Femur (tissue), 1 donor: ENCODE results near the gene HSPB2.
"Not testable (repeated sequence)": the region's sequence is repeated elsewhere in the genome, so short reads cannot be mapped to it uniquely, and the experiment has no call there.

Source experiments
- DNase-seq: peaks from one replicate; pipeline ENCODE4 v3.0.0-alpha.2; 2017

HSPB2 gene

DNA sequence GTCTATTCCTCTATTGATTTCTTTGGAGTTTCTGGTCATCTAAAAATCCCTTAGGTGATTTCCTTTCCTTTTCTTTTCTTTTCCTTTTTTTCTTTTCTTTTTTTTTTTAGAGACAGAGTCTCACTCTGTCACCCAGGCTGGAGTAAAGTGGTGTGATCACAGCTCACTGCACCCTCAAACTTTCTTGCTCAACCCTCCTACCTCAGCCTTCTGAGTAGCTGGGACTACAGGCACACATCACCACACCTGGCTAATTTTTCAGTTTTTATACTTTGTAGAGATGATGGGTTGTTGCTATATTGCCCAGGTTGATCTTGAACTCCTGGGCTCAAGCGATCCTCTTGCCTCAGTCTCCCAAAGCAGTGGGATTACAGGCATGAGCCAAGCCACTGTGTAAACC lies 4.2 kb downstream of the HSPB2 start:
- no peak for DNase-seq

DNA sequence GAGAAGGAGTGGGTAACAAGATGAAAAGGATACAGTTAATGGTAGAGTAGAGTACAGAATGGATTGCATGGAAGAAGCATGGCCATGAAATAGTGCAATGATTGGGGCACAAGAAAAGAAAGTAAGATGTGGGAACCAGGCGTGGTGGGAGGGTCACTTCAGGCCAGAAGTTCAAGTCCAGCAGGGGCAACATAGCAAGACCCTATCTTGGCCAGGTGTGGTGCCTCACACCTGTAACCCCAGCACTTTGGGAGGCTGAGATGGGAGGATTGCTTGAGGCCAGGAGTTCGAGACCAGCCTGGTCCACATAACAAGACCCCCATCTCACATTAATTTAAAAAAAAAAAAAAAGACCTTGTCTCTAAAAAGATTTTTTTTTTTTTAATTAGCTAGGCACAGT lies 4.8 kb downstream of the HSPB2 start:
- no peak for DNase-seq

DNA sequence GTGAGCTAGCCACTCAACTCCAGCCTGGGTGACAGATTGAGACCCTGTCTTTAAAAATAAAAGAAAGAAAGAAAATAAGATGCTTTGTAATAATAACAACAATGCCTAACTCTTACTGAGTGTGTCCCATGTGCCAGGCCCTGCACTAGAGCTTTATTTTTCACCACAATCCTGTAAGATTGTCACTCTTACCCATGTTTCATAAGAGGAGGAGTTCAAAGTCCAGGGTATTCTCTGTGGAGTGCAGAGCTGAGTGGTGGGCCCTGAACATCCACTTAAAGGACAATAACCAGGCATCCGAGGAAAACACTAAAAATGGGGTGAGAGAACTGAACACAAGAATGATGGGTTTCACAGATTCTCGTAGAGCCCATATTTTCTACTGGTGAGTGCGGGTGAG lies 5.3 kb downstream of the HSPB2 start:
- no peak for DNase-seq

DNA sequence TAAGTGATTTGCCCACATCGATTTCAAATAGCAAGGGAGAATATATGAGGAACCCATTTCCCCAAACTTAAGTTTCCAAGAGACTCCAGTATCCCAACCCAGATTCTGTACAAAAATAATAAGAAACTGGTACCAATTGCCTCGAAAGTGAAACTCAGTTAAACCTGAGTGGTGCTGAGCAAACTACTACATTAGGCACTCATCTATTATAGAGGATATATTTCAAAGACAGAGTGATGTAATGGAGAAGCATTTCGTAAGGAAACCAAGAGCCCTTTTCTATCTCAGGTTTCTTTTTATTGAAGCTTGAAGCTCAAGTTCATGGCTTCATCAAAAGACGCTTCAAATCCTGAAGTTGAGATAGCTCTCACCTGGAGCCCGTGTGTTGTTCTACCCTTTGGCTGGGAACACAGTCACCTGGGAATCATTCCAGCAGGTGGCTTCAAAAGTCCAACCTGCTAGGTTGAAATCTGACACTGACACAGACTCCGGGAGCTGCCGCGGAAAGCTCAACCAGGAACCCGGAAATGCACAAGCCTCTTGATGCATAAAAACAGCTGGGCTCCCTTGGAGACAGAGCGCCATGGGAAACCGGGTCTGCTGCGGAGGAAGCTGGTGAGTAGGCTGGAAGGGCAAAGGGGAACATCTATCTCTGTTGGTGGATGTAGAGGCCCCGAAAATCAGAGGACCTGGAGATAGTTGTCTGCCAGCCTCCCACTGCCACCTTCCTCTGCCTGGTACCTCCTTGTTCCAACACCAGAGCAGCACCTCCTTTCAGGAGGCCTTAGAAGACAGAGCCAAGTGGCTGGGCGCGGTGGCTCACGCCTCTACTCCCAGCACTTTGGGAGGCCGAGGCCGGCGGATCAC lies 6.1 kb downstream of the HSPB2 start, which contains the start of gene C11orf52:
Gene C11orf52 (plus strand): TSS at position 524 of the 867 bp plus-strand sequence. CDS start 60 bp downstream, at position 584.
- DNase-seq: peak; percentile 64

- DNase-seq: no peak
Measured at GRCh38 chr11:111920908-111921307, 8.4 kb downstream of the HSPB2 start.

- DNase-seq: no peak
Measured at GRCh38 chr11:111921541-111922230, 9.2 kb downstream of the HSPB2 start.

DNA sequence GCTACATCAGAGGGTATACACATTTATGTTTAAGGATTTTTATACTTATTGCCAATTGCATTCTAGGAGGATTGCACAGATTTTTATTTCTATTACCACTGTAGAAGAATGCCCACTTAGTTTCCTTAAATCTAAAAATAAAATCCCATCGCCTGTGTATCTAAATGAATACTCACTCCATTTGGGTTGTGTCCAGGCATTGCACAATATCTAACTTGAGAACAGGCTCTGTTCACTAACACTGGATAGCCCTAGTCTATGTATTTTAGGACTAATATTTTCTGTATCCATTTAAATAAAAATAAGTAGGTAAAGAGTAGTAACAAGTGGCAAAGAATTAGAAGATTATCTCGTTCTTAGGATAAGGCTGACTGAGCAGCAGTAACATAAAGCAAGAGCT lies 10.3 kb downstream of the HSPB2 start:
- no peak for DNase-seq

- DNase-seq: no peak
Measured at GRCh38 chr11:111923351-111923788, 10.8 kb downstream of the HSPB2 start.

GRCh38 chr11:111923951-111924350 lies 11.4 kb downstream of the HSPB2 start:
- DNase-seq: no peak

- no peak for DNase-seq
Measured at GRCh38 chr11:111925953-111926352, 13.4 kb downstream of the HSPB2 start.

GRCh38 chr11:111926505-111927391 lies 14.2 kb downstream of the HSPB2 start:
- peak; percentile 99 for DNase-seq

DNA sequence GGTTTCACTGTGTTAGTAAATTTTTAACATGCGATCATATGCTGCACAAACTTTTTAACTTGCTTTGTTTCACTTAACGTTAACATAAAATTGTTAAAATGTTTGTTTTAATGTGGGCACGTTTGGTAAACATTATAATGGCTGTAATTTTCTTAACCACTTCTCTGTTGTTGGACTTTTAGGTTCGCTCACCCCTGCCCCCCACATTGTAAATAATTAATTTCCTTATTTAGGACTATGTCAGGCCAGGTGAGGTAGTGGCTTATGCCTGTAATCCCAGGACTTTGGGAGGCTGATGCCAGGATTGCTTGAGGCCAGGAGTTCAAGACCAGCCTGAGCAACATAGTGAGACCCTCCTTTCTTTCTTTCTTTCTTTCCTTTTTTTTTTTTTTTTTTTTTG lies 17.9 kb downstream of the HSPB2 start:
- DNase-seq: no peak

DNA sequence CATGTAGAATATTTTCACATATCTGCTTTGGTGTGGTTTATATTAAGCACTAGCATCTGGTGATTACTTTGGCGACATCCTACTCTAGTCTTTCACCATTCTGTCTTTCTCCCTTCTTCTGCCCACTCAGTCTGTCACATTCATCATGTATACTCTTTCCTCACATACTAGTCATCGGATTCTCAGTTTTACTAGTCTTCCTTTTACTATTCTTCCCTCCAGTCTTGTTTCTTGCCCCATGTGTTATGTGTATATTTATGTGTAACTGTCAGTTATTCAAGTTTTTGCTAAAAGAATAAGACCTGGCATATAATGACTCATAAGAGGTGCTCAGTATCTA lies 20.0 kb downstream of the HSPB2 start:
- DNase-seq: no peak

GRCh38 chr11:111933176-111933575 lies 20.6 kb downstream of the HSPB2 start:
- not testable (repeated sequence) for DNase-seq

- DNase-seq: no peak
Measured at GRCh38 chr11:111933872-111934271, 21.3 kb downstream of the HSPB2 start.

DNA sequence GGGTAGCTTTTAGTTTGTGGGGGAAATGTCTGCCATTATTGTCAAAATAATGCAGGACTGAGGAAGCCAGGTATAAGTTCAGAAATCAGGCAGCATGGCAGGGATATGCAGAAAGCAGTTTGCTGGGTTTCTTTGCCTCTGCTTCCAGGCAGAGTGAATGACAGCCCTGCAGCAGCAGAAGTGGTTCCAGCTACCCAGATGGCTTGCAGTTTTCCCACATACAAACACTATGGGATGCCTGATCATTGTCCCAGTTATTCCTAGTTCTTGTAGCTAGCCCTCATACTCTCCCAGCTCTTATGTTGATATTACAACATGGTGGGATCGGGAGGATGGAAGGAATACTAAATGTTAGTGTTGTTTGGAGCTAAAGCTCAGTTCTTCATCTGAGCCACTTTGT lies 21.8 kb downstream of the HSPB2 start:
- no peak for DNase-seq

DNA sequence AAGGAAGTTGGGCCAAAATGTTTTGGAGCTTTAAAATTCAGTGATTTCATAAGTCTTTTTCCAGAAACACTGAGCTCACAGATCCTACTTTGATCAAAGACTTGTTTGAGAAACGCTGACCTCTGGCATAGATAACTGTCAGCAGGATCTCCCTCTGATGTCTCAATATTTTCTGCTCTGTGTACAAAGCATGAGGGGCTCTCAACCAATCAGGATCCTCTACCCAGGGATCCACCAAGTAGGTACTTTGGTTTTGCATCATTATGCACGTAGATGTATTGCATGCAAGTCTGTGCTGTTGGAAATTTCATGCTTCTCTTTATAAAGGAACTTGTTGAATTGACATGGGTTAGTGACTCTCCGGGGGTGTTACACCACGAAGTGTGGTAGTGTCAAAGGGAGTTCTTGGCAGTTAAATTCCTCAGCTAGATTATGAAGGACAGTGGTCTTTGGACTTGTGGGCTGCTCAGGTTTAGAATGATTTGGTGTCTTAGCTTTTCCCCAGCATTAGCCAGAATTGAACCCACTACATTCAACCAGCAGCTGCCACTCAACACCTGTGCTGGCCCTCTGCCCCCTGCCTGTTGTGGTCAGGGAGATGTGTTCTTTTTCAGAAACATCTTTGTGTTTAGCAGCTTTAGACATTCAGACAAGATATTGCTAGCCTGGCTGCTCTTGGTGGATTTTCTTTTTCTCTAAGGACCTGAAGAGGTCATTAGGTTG lies 22.9 kb downstream of the HSPB2 start:
- DNase-seq: no peak

DNA sequence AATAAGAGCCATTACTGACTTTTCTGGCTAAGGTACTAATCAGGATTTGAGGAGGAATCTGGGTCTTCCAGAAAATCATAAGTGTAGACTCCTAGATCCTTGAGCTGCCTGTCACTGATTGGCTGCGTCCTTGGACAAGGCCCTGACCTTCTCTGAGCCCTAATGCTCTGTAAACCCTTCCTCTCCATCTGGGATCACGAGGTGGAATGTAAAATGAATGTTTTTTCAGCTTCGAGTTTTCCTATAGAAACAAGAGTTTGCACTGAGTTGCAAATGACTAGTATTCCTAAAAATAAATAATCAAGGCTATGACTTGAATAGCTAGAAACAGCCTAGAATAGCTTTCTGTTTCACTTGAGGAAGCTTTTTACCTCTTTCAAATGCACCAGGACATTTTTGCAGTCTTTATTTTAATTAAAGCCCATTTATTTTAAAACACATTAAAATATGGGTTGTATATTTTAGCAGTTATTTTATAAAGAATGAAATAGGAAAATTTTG lies 23.6 kb downstream of the HSPB2 start:
- no peak for DNase-seq

GRCh38 chr11:111937461-111937769 lies 24.9 kb downstream of the HSPB2 start:
- no peak for DNase-seq

DNA sequence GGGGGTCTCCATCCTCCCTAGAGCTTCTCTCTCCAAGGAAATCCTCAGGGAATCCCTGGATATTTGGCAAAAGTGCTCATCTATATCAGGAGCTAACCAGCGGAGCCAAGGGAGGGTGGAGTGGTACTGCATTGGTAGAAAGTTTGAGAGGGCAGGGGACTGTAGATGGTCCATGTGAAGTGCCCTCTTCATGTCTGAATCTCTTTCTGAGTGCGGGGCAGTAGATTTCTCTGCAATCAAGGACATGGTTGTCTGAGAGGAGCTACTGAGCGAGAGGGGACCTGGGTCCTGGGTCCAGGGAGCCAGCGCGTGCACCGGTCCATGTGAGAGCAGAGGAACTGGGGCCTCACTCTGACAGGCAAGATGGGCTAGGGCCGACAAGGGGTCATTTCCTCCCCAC lies 25.3 kb downstream of the HSPB2 start:
- DNase-seq: no peak

DNA sequence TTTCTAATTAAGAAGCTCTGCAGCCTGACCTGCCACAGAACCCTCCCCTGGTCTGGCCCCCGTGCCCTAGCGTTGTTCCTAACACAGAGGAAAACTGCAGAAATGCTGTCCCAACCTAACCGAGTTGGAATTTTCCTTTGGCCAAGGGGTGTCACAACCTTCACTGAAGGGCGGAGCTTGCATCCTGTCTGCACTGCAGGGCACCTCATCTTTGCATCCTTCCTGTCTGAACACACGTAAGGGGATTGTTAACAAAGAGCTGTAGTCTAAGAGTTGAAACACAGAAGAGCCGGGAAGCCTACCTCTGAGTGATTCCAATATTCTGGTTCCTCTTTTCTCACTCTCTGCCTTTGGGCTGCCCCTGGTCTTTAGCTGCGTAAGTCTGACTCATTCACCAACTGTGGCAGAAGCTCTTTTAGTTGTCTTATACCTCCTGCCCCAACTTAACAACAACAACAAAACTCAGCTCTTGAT lies 26.2 kb downstream of the HSPB2 start:
- no peak for DNase-seq

DNA sequence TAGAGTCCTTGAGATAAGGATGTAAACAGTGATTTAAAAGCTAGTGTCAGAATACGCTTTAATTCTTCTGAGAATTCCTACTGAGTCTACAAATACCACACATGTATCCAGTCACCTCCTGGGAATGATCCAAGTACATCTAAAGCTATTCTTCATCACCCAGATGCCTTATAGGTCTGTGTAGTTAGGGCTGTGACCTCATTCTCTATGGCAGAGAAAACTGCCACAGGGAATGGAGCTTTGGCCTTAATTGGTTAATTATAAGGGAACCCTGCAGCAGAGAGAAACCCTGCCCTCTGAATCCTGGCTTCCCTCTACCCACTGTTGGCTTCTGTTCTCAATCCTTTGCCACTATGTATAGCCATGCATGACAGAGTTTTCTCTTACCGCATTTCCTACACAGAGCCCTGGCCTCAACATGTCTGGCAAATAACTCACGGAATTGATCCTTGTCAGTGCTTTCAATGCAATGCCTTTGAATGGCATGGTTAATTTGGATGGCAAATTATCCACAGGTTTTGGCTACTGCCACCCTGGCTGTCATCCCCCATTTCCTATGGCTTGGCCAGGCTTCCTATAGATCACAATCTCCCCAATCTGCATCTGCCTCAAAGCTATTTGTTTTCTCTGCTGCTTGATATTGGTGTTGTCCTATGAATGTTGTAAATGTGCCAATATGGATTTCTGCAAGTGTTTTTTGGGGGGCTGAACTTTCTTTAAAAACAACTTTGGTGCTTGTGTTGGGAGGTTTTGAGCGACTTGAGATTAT lies 27.5 kb downstream of the HSPB2 start:
- DNase-seq: no peak
